ENCODE measurements around the gene PTGR2. TPM values are rescaled to one million over a fixed set of nuclear protein-coding genes. Genes with fewer than 3 reads are reported as not detected.
"Not testable (repeated sequence)": the region's sequence is repeated elsewhere in the genome, so short reads cannot be mapped to it uniquely, and the experiment has no call there.

Gene PTGR2
- polyA plus RNA-seq, 4 donors: 8.2 to 15.7 (median 13.4) TPM

- WGBS, 3 donors: 0% methylated on average over 61 to 65 of the region's 65 CpGs
- H3K4me3 ChIP-seq (ENCODE audit: low read depth in 1 of 3, low read length in 3 of 3): peak within 1 kb of the TSS; percentile 80 to 95 (median 93)
- H3K4me1 ChIP-seq (ENCODE audit: control insufficient read depth in 3 of 3, insufficient read depth in 2 of 3, low read depth in 1 of 3, low read length in 2 of 3): peaks cover 0 to 6% (median 4%) of the 10 kb centered on the region in 3 donors
- no peaks in the 10 kb centered on the region for H3K36me3 ChIP-seq (ENCODE audit: control insufficient read depth in 3 of 3, insufficient read depth in 2 of 3, low read depth in 1 of 3, low read length in 3 of 3)
- peak within 1 kb of the TSS; percentile 91 to 95 (median 93) for H3K27ac ChIP-seq (ENCODE audit: low read depth in 1 of 3, low read length in 2 of 3)
- DNase-seq: peak; percentile 93 to 96
- no peaks in the 10 kb centered on the region for H3K9me3 ChIP-seq (ENCODE audit: control insufficient read depth in 2 of 2, insufficient read depth in 1 of 2, low read depth in 1 of 2, low read length in 1 of 2)
- FAIRE-seq: no peak
- no peaks in the 10 kb centered on the region for H3K27me3 ChIP-seq (ENCODE audit: control insufficient read depth in 3 of 3, insufficient read depth in 3 of 3, low read length in 3 of 3)
Observed at GRCh38 chr14:73886449-73887317, 35.1 kb downstream of the PTGR2 start, which contains the start of gene ZNF410. ZNF410 (plus strand) TSS chr14:73886859; CDS start chr14:73892176, 5,317 bp downstream.

DNA sequence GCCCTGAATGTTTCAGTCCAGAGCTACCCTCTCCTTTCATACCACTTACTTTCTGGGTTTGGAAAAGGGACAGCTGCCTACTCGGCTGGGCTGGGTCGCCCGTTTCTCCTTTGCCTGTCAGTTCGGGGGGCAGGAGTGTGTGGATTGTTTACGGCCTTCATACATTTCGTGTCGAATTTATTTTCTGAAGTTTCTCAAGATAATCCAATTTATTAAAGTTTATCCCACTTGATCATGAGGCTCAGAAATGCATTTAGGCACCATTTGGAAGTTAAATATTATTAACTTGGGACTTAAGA lies 35.6 kb downstream of the PTGR2 start:
- Histone ChIP-seq H3K27me3 (ENCODE audit: control insufficient read depth in 3 of 3, insufficient read depth in 3 of 3, low read length in 3 of 3) (no peaks in the 10 kb centered on the region), H3K36me3 (ENCODE audit: control insufficient read depth in 3 of 3, insufficient read depth in 2 of 3, low read depth in 1 of 3, low read length in 3 of 3) (peaks cover 0 to 1% (median 0%) of the 10 kb centered on the region in 3 donors), H3K9me3 (ENCODE audit: control insufficient read depth in 2 of 2, insufficient read depth in 1 of 2, low read depth in 1 of 2, low read length in 1 of 2) (no peaks in the 10 kb centered on the region), H3K4me3 (ENCODE audit: low read depth in 1 of 3, low read length in 3 of 3) (peak overlapping the region; percentile 80 to 95 (median 93)), H3K4me1 (ENCODE audit: control insufficient read depth in 3 of 3, insufficient read depth in 2 of 3, low read depth in 1 of 3, low read length in 2 of 3) (peaks cover 0 to 6% (median 4%) of the 10 kb centered on the region in 3 donors), H3K27ac (ENCODE audit: low read depth in 1 of 3, low read length in 2 of 3) (peak overlapping the region; percentile 91 to 95 (median 93))
- no peak for DNase-seq
- 0 to 1% (median 1%) methylated on average over 7 of the region's 7 CpGs for WGBS, 3 donors
- no peak for FAIRE-seq

GRCh38 chr14:73887694-73888459 lies 36.2 kb downstream of the PTGR2 start:
- 8 to 25% (median 12%) methylated on average over 7 of the region's 7 CpGs for WGBS, 3 donors
- peaks cover 0 to 6% (median 4%) of the 10 kb centered on the region in 3 donors for H3K4me1 ChIP-seq (ENCODE audit: control insufficient read depth in 3 of 3, insufficient read depth in 2 of 3, low read depth in 1 of 3, low read length in 2 of 3)
- H3K27ac ChIP-seq (ENCODE audit: low read depth in 1 of 3, low read length in 2 of 3): peak overlapping the region in 1 of 3 donors; percentile 91
- H3K27me3 ChIP-seq (ENCODE audit: control insufficient read depth in 3 of 3, insufficient read depth in 3 of 3, low read length in 3 of 3): no peaks in the 10 kb centered on the region
- DNase-seq (peak; percentile 8 to 13), FAIRE-seq (no peak)
- H3K4me3 ChIP-seq (ENCODE audit: low read depth in 1 of 3, low read length in 3 of 3): peak overlapping the region; percentile 80 to 95 (median 93)
- no peaks in the 10 kb centered on the region for H3K9me3 ChIP-seq (ENCODE audit: control insufficient read depth in 2 of 2, insufficient read depth in 1 of 2, low read depth in 1 of 2, low read length in 1 of 2)
- H3K36me3 ChIP-seq (ENCODE audit: control insufficient read depth in 3 of 3, insufficient read depth in 2 of 3, low read depth in 1 of 3, low read length in 3 of 3): peaks cover 0 to 4% (median 1%) of the 10 kb centered on the region in 3 donors

- H3K27me3 ChIP-seq (ENCODE audit: control insufficient read depth in 3 of 3, insufficient read depth in 3 of 3, low read length in 3 of 3): no peaks in the 10 kb centered on the region
- peak; percentile 3 to 8 for DNase-seq
- no peak for FAIRE-seq
- H3K27ac ChIP-seq (ENCODE audit: low read depth in 1 of 3, low read length in 2 of 3): no peak overlapping the region
- H3K4me1 ChIP-seq (ENCODE audit: control insufficient read depth in 3 of 3, insufficient read depth in 2 of 3, low read depth in 1 of 3, low read length in 2 of 3): peaks cover 0 to 6% (median 4%) of the 10 kb centered on the region in 3 donors
- H3K4me3 ChIP-seq (ENCODE audit: low read depth in 1 of 3, low read length in 3 of 3): no peak overlapping the region
- H3K9me3 ChIP-seq (ENCODE audit: control insufficient read depth in 2 of 2, insufficient read depth in 1 of 2, low read depth in 1 of 2, low read length in 1 of 2): no peaks in the 10 kb centered on the region
- H3K36me3 ChIP-seq (ENCODE audit: control insufficient read depth in 3 of 3, insufficient read depth in 2 of 3, low read depth in 1 of 3, low read length in 3 of 3): peaks cover 0 to 4% (median 1%) of the 10 kb centered on the region in 3 donors
- 15 to 32% (median 17%) methylated on average over 3 of the region's 3 CpGs for WGBS, 3 donors
Observed at GRCh38 chr14:73888460-73888725, 36.8 kb downstream of the PTGR2 start.

- H3K36me3 ChIP-seq (ENCODE audit: control insufficient read depth in 3 of 3, insufficient read depth in 2 of 3, low read depth in 1 of 3, low read length in 3 of 3): peaks cover 4 to 6% (median 4%) of the 10 kb centered on the region in 3 donors
- peaks cover 0 to 6% (median 4%) of the 10 kb centered on the region in 3 donors for H3K4me1 ChIP-seq (ENCODE audit: control insufficient read depth in 3 of 3, insufficient read depth in 2 of 3, low read depth in 1 of 3, low read length in 2 of 3)
- FAIRE-seq (no peak), DNase-seq (no peak)
- no peak overlapping the region for H3K4me3 ChIP-seq (ENCODE audit: low read depth in 1 of 3, low read length in 3 of 3)
- H3K27ac ChIP-seq (ENCODE audit: low read depth in 1 of 3, low read length in 2 of 3): no peak overlapping the region
- H3K27me3 ChIP-seq (ENCODE audit: control insufficient read depth in 3 of 3, insufficient read depth in 3 of 3, low read length in 3 of 3): no peaks in the 10 kb centered on the region
- 83 to 95% (median 89%) methylated on average over 2 of the region's 2 CpGs for WGBS, 3 donors
- H3K9me3 ChIP-seq (ENCODE audit: control insufficient read depth in 2 of 2, insufficient read depth in 1 of 2, low read depth in 1 of 2, low read length in 1 of 2): no peaks in the 10 kb centered on the region
Observed at GRCh38 chr14:73888971-73889370, 37.3 kb downstream of the PTGR2 start.

GRCh38 chr14:73889376-73889775 lies 37.7 kb downstream of the PTGR2 start:
- DNase-seq (no peak), FAIRE-seq (no peak)
- H3K9me3 ChIP-seq (ENCODE audit: control insufficient read depth in 2 of 2, insufficient read depth in 1 of 2, low read depth in 1 of 2, low read length in 1 of 2): no peaks in the 10 kb centered on the region
- H3K27me3 ChIP-seq (ENCODE audit: control insufficient read depth in 3 of 3, insufficient read depth in 3 of 3, low read length in 3 of 3): no peaks in the 10 kb centered on the region
- no peak overlapping the region for H3K4me3 ChIP-seq (ENCODE audit: low read depth in 1 of 3, low read length in 3 of 3)
- H3K27ac ChIP-seq (ENCODE audit: low read depth in 1 of 3, low read length in 2 of 3): no peak overlapping the region
- peaks cover 5 to 9% (median 6%) of the 10 kb centered on the region in 3 donors for H3K36me3 ChIP-seq (ENCODE audit: control insufficient read depth in 3 of 3, insufficient read depth in 2 of 3, low read depth in 1 of 3, low read length in 3 of 3)
- WGBS, 3 donors: 82 to 88% (median 83%) methylated on average over 5 of the region's 5 CpGs
- H3K4me1 ChIP-seq (ENCODE audit: control insufficient read depth in 3 of 3, insufficient read depth in 2 of 3, low read depth in 1 of 3, low read length in 2 of 3): peaks cover 0 to 6% (median 4%) of the 10 kb centered on the region in 3 donors

- DNase-seq; H3K9me3 ChIP-seq (ENCODE audit: control insufficient read depth in 2 of 2, insufficient read depth in 1 of 2, low read depth in 1 of 2, low read length in 1 of 2); H3K4me3 ChIP-seq (ENCODE audit: low read depth in 1 of 3, low read length in 3 of 3); H3K27me3 ChIP-seq (ENCODE audit: control insufficient read depth in 3 of 3, insufficient read depth in 3 of 3, low read length in 3 of 3); H3K27ac ChIP-seq (ENCODE audit: low read depth in 1 of 3, low read length in 2 of 3); FAIRE-seq; H3K4me1 ChIP-seq (ENCODE audit: control insufficient read depth in 3 of 3, insufficient read depth in 2 of 3, low read depth in 1 of 3, low read length in 2 of 3): not testable (repeated sequence)
- WGBS, 3 donors: 91 to 96% (median 96%) methylated on average over 5 to 6 of the region's 6 CpGs
- H3K36me3 ChIP-seq (ENCODE audit: control insufficient read depth in 3 of 3, insufficient read depth in 2 of 3, low read depth in 1 of 3, low read length in 3 of 3): peaks cover 5 to 33% (median 26%) of the 10 kb centered on the region in 3 donors
Observed at GRCh38 chr14:73894180-73894687, 42.6 kb downstream of the PTGR2 start.

- DNase-seq (no peak), FAIRE-seq (no peak)
- no peaks in the 10 kb centered on the region for H3K4me1 ChIP-seq (ENCODE audit: control insufficient read depth in 3 of 3, insufficient read depth in 2 of 3, low read depth in 1 of 3, low read length in 2 of 3)
- H3K4me3 ChIP-seq (ENCODE audit: low read depth in 1 of 3, low read length in 3 of 3): no peak overlapping the region
- no peaks in the 10 kb centered on the region for H3K9me3 ChIP-seq (ENCODE audit: control insufficient read depth in 2 of 2, insufficient read depth in 1 of 2, low read depth in 1 of 2, low read length in 1 of 2)
- peaks cover 11 to 41% (median 39%) of the 10 kb centered on the region in 3 donors for H3K36me3 ChIP-seq (ENCODE audit: control insufficient read depth in 3 of 3, insufficient read depth in 2 of 3, low read depth in 1 of 3, low read length in 3 of 3)
- H3K27me3 ChIP-seq (ENCODE audit: control insufficient read depth in 3 of 3, insufficient read depth in 3 of 3, low read length in 3 of 3): no peaks in the 10 kb centered on the region
- 70 to 75% (median 73%) methylated on average over 1 of the region's 1 CpG for WGBS, 3 donors
- H3K27ac ChIP-seq (ENCODE audit: low read depth in 1 of 3, low read length in 2 of 3): no peak overlapping the region
Observed at GRCh38 chr14:73895939-73896338, 44.3 kb downstream of the PTGR2 start.
